HepG2 (cell line): ENCODE results near the gene RPTOR. TPM values are rescaled to one million over a fixed set of nuclear protein-coding genes. Genes with fewer than 3 reads are reported as not detected.

Experiments
- ATAC-seq: fragments of 200-7000 bp; cut with Tn5 transposase; 3 replicates; pipeline ENCODE4 v1.9.1; 2020; ENCODE audit warnings: mild to moderate bottlenecking, moderate library complexity
- BruUV-seq: library from RNA; stranded (reverse); fragments of 400-500 nt; replicated peaks from 2 replicates; lab custom pipeline; 2021; lab: Mats Ljungman, UMichigan
- CTCF ChIA-PET: fragments of 300-600 bp; formaldehyde crosslinking; extraction: SDS; loops from one replicate; lab custom pipeline; 2021; ENCODE audit warnings: low total read pairs, inconsistent platforms, low intra/inter-chr PET ratio; lab: Yijun Ruan, JAX
- POLR2A ChIA-PET: fragments of 350-600 bp; sonication (Branson Sonifier 250); formaldehyde crosslinking; loops from one replicate; lab custom pipeline; 2020; ENCODE audit warnings: antibody characterized with exemption, inconsistent platforms; lab: Yijun Ruan, JAX
- DNase-seq: peaks from one replicate; pipeline ENCODE4 v3.0.0-alpha.2; 2015; ENCODE audit warnings: low spot score
- FAIRE-seq: peaks from 3 replicates; lab custom pipeline; 2011; peaks lifted over from hg19 to GRCh38; lab: Jason Lieb, UNC
- H2AFZ ChIP-seq: one replicate; pipeline ENCODE4 v1.6.1; 2011; ENCODE audit warnings: low read length, inconsistent platforms
- H3K27ac ChIP-seq: fragments of 300-600 bp; 3 replicates; pipeline ENCODE4 v1.8.0; 2011; ENCODE audit warnings: mixed run types, mild to moderate bottlenecking, mixed read lengths, low read length, inconsistent platforms; ENCODE audit not compliant: insufficient read depth; ENCODE audit errors: extremely low read length
- H3K27me3 ChIP-seq, 2 experiments: fragments of 200-600 bp in 1 of 2; 2 replicates in 1 of 2; 3 replicates in 1 of 2; pipeline versions ENCODE4 v1.6.0 to v1.8.0; 2011; ENCODE audit warnings: low read length in 2 of 2, mild to moderate bottlenecking in 2 of 2, moderate library complexity in 2 of 2, inconsistent platforms in 1 of 2; ENCODE audit not compliant: insufficient read depth in 2 of 2, control insufficient read depth in 1 of 2
- H3K36me3 ChIP-seq, 2 experiments: fragments of 200-600 bp in 1 of 2; replicated peaks in 1 of 2; 2 replicates in 1 of 2; 3 replicates in 1 of 2; pipeline versions ENCODE4 v1.5.1 to v1.8.0; 2011; ENCODE audit warnings: low read length in 2 of 2, inconsistent platforms in 1 of 2; ENCODE audit not compliant: insufficient read depth in 2 of 2, control insufficient read depth in 1 of 2
- H3K4me1 ChIP-seq: 2 replicates; pipeline ENCODE4 v1.5.1; 2012; ENCODE audit warnings: low read length, inconsistent platforms; ENCODE audit not compliant: insufficient read depth
- H3K4me2 ChIP-seq: 2 replicates; pipeline ENCODE4 v1.6.0; 2011; ENCODE audit warnings: low read depth, low read length, inconsistent platforms
- H3K4me3 ChIP-seq, 3 experiments: fragments of 200-600 bp in 1 of 3; sonication (generic), shearing (Covaris generic) in 1 of 3; replicated peaks in 1 of 3; 2 replicates each; pipeline ENCODE4 v1.5.1; 2011 to 2016; ENCODE audit warnings: low read length in 3 of 3, inconsistent platforms in 2 of 3, low read depth in 2 of 3, mild to moderate bottlenecking in 2 of 3, control low read depth in 1 of 3, mixed read lengths in 1 of 3; ENCODE audit not compliant: insufficient read depth in 1 of 3
- H3K79me2 ChIP-seq: one replicate; pipeline ENCODE4 v1.6.1; 2011; ENCODE audit warnings: low read length, inconsistent platforms; ENCODE audit not compliant: insufficient read depth
- H3K9ac ChIP-seq: 2 replicates; pipeline ENCODE4 v1.6.0; 2011; ENCODE audit warnings: mild to moderate bottlenecking, low read depth, low read length, inconsistent platforms; ENCODE audit not compliant: insufficient read depth
- H3K9me3 ChIP-seq: 2 replicates; pipeline ENCODE4 v1.5.1; 2012; ENCODE audit warnings: mild to moderate bottlenecking, low read length
- H4K20me1 ChIP-seq: 2 replicates; pipeline ENCODE4 v1.6.0; 2011; ENCODE audit warnings: inconsistent platforms, mild to moderate bottlenecking, low read length, moderate library complexity; ENCODE audit not compliant: insufficient read depth
- AGO2 ChIP-seq: fragments of 200-400 bp; formaldehyde crosslinking; optimal IDR thresholded peaks from 2 replicates; pipeline ENCODE3; 2017; ENCODE audit warnings: mild to moderate bottlenecking, low read depth, low read length, moderate library complexity
- ATF5 ChIP-seq: sonication (generic); formaldehyde crosslinking; IDR thresholded peaks from 2 replicates; pipeline ENCODE4 v1.4.0; 2020; ENCODE audit warnings: mild to moderate bottlenecking, low read depth, missing genetic modification reagents
- FOXP1 ChIP-seq, 2 experiments: fragments of 450-650 bp in 1 of 2; IDR thresholded peaks; 2 replicates each; pipeline ENCODE4 v1.6.1; 2017 to 2018; ENCODE audit warnings: antibody characterized with exemption in 1 of 2
- MTF2 ChIP-seq: sonication (generic); formaldehyde crosslinking; IDR thresholded peaks from 2 replicates; pipeline ENCODE4 v1.5.0; 2020; ENCODE audit warnings: missing genetic modification reagents, borderline replicate concordance
- SOX5 ChIP-seq: IDR thresholded peaks from 2 replicates; pipeline ENCODE4 v1.6.1; 2016; ENCODE audit warnings: borderline replicate concordance
- TBL1XR1 ChIP-seq: fragments of 150-350 bp; IDR thresholded peaks from 2 replicates; pipeline ENCODE4 v1.6.1; 2014; ENCODE audit warnings: borderline replicate concordance, low read length; ENCODE audit not compliant: partially characterized antibody
- WGBS: methylation state at CpG from one replicate; pipeline ENCODE4 v1.1.6; 2017; ENCODE audit warnings: low lambda C conversion rate; 5-methylcytosine and 5-hydroxymethylcytosine counted together
- in situ Hi-C: cut with HindIII; loops from 2 replicates; pipeline ENCODE4 v1.10.0; 2017; ENCODE audit warnings: low pct_unique_long_range_greater_than_20kb; ENCODE audit not compliant: extremely low pct_ligation_motif_present
- intact Hi-C: fragments of 100-400 bp; cut with micrococcal nuclease; formaldehyde crosslinking; loops from one replicate; pipeline ENCODE4 v1.10.0; 2022; ENCODE audit not compliant: unreplicated experiment
- polyA plus RNA-seq, 8 experiments: library from polyadenylated mRNA; depleted of rRNA in 3 of 8; stranded (reverse) in 7 of 8; unstranded in 1 of 8; fragments of >200 nt; fragmentation: Illumina TruSeq in 4 of 8; extraction: Trizol in 4 of 8; gene quantifications; 2 replicates each; pipeline versions ENCODE4 v1.2.1 to v1.2.3, GENCODE V29; 2011 to 2016; ENCODE audit warnings: low read depth in 4 of 8, missing spikeins in 1 of 8, mixed read lengths in 1 of 8; ENCODE audit not compliant: insufficient read depth in 1 of 8
- total RNA-seq, 5 experiments: library from RNA; depleted of rRNA; stranded (reverse); fragments of >200 nt; fragmentation: Illumina TruSeq; extraction: Trizol; gene quantifications; 2 replicates each; pipeline ENCODE4 v1.2.3, GENCODE V29; 2016; ENCODE audit warnings: low read depth in 1 of 5

Gene RPTOR
- total and polyA plus RNA-seq, 2 of the 13 experiments (the other 11 are each of a cell fraction or from before 2014, with no cell fraction given) = 6.6 to 25.3 TPM

DNA sequence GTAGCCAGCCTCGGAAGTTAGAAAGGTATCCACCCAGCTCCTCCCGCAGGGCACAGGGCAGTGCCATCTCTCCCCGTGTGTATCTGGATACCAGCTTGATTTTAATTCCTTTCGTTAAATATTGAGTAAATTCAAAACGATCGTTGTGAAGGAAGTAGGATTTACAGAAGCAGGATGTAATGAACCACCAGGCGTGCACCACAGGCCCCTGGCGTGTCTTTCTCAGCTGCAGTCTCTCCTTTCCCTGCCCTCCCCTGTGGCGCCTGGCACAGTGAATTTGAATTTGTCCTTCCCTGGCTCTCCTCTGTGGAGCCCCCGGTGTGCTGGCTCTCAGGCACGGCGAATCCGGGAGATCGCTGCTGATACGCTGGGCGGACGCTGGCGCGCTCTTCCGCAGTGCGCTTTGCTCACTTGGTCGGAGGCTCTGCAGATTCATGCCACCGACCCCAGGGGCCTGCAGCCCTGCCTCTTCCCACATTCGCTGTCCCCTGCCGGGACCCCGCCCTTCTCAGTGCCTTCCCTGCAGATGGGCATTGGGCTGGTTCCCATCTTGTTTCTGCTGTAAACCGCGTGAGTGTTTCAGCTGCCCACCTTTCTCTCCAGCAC, 164.6 kb downstream of the RPTOR start:
- no TSS peak for BruUV-seq
- intact Hi-C loops = no loop called here
- FAIRE-seq (no peak), DNase-seq (no peak), ATAC-seq (no peak)
- Histone ChIP-seq H3K4me2 (no peak overlapping the region), H2AFZ (no peak overlapping the region), H3K9me3 (no peaks in the 10 kb centered on the region), H3K27ac (no peak overlapping the region), H3K36me3 (peaks cover 7 to 21% of the 10 kb centered on the region in 2 experiments), H3K9ac (no peak overlapping the region), H3K79me2 (peaks cover 8% of the 10 kb centered on the region), H3K4me1 (peaks cover 31% of the 10 kb centered on the region), H3K4me3 (no peak overlapping the region), H4K20me1 (no peaks in the 10 kb centered on the region), H3K27me3 (no peaks in the 10 kb centered on the region)
- 97% methylated on average over 28 of the region's 28 CpGs for WGBS
- ChIA-PET CTCF (no interaction called here), POLR2A (no interaction called here)
- in situ Hi-C loops = no loop called here
- TF ChIP-seq TBL1XR1 (no peak), AGO2 (peak; percentile 32)

DNA sequence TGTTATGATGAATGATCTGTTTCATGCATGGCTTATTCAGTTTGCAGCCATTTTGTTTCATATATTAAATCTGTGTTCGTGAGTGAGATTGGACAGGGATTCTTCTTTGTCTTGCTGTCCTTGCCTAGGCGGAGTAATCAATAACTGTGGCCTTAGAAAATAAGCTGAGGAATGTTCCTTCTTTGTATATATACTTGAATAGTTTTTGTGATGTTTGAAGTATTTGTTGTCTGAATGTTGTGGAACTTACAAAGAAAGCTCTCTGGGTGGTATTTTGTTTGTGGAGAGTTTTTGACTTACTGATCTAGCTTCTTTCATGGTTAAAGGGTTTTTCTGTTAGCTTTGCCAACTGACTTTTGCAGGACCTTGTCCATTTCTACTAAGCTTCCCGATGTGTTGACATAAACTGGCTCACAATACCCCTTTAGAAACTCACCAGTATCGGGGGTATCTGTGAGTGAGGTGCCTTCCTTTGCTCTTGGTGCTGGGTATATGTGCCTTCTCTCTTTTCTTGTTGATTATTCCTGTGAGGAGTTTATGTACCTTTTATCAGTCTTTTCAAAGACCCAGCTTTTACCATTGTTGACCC, 166.2 kb downstream of the RPTOR start:
- ChIA-PET POLR2A (no interaction called here), CTCF (no interaction called here)
- no peak for DNase-seq
- H3K36me3 ChIP-seq = peaks cover 7 to 21% of the 10 kb centered on the region in 2 experiments
- no peak overlapping the region for H3K27ac ChIP-seq
- no TSS peak for BruUV-seq
- H3K4me3 ChIP-seq = no peak overlapping the region
- no peaks in the 10 kb centered on the region for H3K9me3 ChIP-seq
- FAIRE-seq = no peak
- whole genome bisulfite sequencing = 68% methylated on average over 4 of the region's 4 CpGs
- TF ChIP-seq FOXP1 (IDR thresholded peaks at IDR 0.05) = no peak
- TF ChIP-seq FOXP1 (CRISPR knock-in tag; IDR thresholded peaks at IDR 0.05) = no peak
- TF ChIP-seq ATF5 (CRISPR knock-in tag) = no peak
- TF ChIP-seq MTF2 (CRISPR knock-in tag) = no peak
- TF ChIP-seq SOX5 (CRISPR knock-in tag) = 0 out of 2 replicates have a peak, but pooled peaks have one; percentile 16
- ATAC-seq = no peak
- intact Hi-C loops (no loop called here), in situ Hi-C loops (no loop called here)
- no peaks in the 10 kb centered on the region for H3K27me3 ChIP-seq
- H3K9ac ChIP-seq = no peak overlapping the region
- H3K4me2 ChIP-seq = no peak overlapping the region
- no peaks in the 10 kb centered on the region for H4K20me1 ChIP-seq
- H3K79me2 ChIP-seq = peaks cover 8% of the 10 kb centered on the region
- peaks cover 25% of the 10 kb centered on the region for H3K4me1 ChIP-seq
- no peak overlapping the region for H2AFZ ChIP-seq
